A549 treated with CpdA at 1 μM for 4 hours (cell line): ENCODE data around the gene RAPGEFL1. TPM values are rescaled to one million over a fixed set of nuclear protein-coding genes. Genes with fewer than 3 reads are reported as not detected.

Source experiments
- total RNA-seq: library from RNA; stranded (reverse); fragments of 200-300 nt; extraction: Qiagen RNA extraction; gene quantifications from 5 replicates; pipeline ENCODE4 v1.2.3, GENCODE V29; 2022; ENCODE audit warnings: low read depth

Gene RAPGEFL1, protein sequence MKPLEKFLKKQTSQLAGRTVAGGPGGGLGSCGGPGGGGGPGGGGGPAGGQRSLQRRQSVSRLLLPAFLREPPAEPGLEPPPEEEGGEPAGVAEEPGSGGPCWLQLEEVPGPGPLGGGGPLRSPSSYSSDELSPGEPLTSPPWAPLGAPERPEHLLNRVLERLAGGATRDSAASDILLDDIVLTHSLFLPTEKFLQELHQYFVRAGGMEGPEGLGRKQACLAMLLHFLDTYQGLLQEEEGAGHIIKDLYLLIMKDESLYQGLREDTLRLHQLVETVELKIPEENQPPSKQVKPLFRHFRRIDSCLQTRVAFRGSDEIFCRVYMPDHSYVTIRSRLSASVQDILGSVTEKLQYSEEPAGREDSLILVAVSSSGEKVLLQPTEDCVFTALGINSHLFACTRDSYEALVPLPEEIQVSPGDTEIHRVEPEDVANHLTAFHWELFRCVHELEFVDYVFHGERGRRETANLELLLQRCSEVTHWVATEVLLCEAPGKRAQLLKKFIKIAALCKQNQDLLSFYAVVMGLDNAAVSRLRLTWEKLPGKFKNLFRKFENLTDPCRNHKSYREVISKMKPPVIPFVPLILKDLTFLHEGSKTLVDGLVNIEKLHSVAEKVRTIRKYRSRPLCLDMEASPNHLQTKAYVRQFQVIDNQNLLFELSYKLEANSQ
- total RNA-seq: 2.3 to 3.3 TPM (median 2.6 TPM) in 5 replicates

DNA sequence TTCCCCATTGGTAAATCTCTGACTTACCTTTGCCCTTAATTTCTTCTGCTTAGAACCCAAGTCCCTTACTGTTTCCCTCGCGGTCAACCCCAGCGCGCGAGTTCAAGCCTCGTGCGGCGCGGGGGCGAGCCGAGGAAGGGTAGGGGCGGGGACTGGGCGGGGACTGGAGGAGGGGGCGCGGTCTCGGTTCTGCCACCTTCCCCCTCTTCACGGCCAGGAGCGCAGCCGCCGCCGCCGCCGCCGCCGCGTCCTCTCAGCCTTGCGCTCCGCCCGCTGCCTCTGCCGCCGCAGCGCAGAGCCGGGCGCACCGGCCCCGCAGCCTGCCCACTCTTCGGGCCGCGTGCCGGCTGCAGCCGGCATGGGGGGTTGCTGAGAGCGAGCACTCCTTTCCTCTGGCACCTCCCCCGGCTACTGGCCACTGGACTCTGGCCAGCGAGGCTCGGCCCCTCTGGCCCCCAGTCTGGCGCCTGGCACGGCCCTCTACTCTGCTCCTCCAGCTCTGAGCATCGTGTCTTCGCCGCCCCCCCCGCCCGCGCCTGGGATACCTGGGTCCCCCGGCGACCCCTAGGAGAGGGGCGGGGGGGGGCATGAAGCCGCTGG is at the start of gene RAPGEFL1:
TSS of gene RAPGEFL1 (plus strand) at position 196 of the 600 bp plus-strand sequence. CDS start at position 588, 392 bp downstream.

GRCh38 chr17:40218740-40219593 is 41.7 kb downstream of the RAPGEFL1 start, which contains the start of gene WIPF2:
Gene WIPF2 (plus strand): TSS chr17:40219304. CDS start chr17:40256460, 37,156 bp downstream.

Other genes with a start within 250 kb of the RAPGEFL1 start
- gene ORMDL3, start 249.9 kb upstream of the RAPGEFL1 start, total RNA-seq: 36.9 to 44.8 TPM (median 42.1 TPM) in 5 replicates
- not detected in 5 replicates for gene LRRC3C, start 249.7 kb upstream of the RAPGEFL1 start, total RNA-seq
- not detected in 5 replicates for gene GSDMA, start 214.5 kb upstream of the RAPGEFL1 start, total RNA-seq
- 145 to 182 TPM (median 173 TPM) in 5 replicates for gene PSMD3, start 196.7 kb upstream of the RAPGEFL1 start, total RNA-seq
- 0.26 TPM in 1 of 5 replicates, not detected in the others for gene CSF3, start 162.0 kb upstream of the RAPGEFL1 start, total RNA-seq
- gene MED24, start 123.1 kb upstream of the RAPGEFL1 start, total RNA-seq: 49.0 to 56.0 TPM (median 50.6 TPM) in 5 replicates
- gene THRA, start 114.5 kb upstream of the RAPGEFL1 start, total RNA-seq: 13.4 to 16.5 TPM (median 15.2 TPM) in 5 replicates
- gene NR1D1, start 76.9 kb upstream of the RAPGEFL1 start, total RNA-seq: 9.2 to 11.3 TPM (median 10.8 TPM) in 5 replicates
- 58.1 to 67.6 TPM (median 61.3 TPM) in 5 replicates for gene MSL1, start 55.5 kb upstream of the RAPGEFL1 start, total RNA-seq
- gene CASC3, start 36.9 kb upstream of the RAPGEFL1 start, total RNA-seq: 44.2 to 47.1 TPM (median 47.0 TPM) in 5 replicates
- gene WIPF2, start 41.8 kb downstream of the RAPGEFL1 start, total RNA-seq: 18.6 to 24.3 TPM (median 20.0 TPM) in 5 replicates
- gene CDC6, start 110.4 kb downstream of the RAPGEFL1 start, total RNA-seq: 55.8 to 65.8 TPM (median 60.4 TPM) in 5 replicates
- gene RARA, start 131.7 kb downstream of the RAPGEFL1 start, total RNA-seq: 30.2 to 44.4 TPM (median 34.9 TPM) in 5 replicates
- gene GJD3, start 187.3 kb downstream of the RAPGEFL1 start, total RNA-seq: 0.71 to 1.3 TPM (median 1.2 TPM) in 5 replicates
- gene TOP2A, start 240.4 kb downstream of the RAPGEFL1 start, total RNA-seq: 217 to 300 TPM (median 229 TPM) in 5 replicates